IMR-90 (cell line): ENCODE results near the gene GRM8. TPM values are rescaled to one million over a fixed set of nuclear protein-coding genes. Genes with fewer than 3 reads are reported as not detected.

Experiments used
- ATAC-seq: fragments of 200-7000 bp; cut with Tn5 transposase; 2 replicates; pipeline ENCODE4 v1.9.1; 2020; ENCODE audit warnings: low read depth, mild to moderate bottlenecking, moderate library complexity
- BruUV-seq: library from RNA; stranded (reverse); fragments of 400-500 nt; replicated peaks from 2 replicates; lab custom pipeline; 2021; lab: Mats Ljungman, UMichigan
- CTCF ChIA-PET: fragments of 300-600 bp; formaldehyde crosslinking; extraction: SDS; loops from one replicate; lab custom pipeline; 2021; ENCODE audit warnings: antibody characterized with exemption; lab: Yijun Ruan, JAX
- POLR2A ChIA-PET: fragments of 300-600 bp; sonication (Branson Sonifier 250); formaldehyde crosslinking; loops from one replicate; lab custom pipeline; 2022; ENCODE audit warnings: antibody characterized with exemption; ENCODE audit not compliant: unreplicated experiment; lab: Charles Lee
- DNase-seq: peaks from one replicate; pipeline ENCODE4 v3.0.0; 2013
- H2AFZ ChIP-seq: replicated peaks from 2 replicates; pipeline ENCODE3; 2013; ENCODE audit warnings: low read length, mild to moderate bottlenecking; ENCODE audit not compliant: poor library complexity
- H2AK5ac ChIP-seq: 2 replicates; pipeline ENCODE4 v1.6.1; 2013; ENCODE audit warnings: low read depth, low read length, inconsistent platforms
- H2AK9ac ChIP-seq: replicated peaks from 2 replicates; pipeline ENCODE3; 2013; ENCODE audit warnings: mild to moderate bottlenecking, low read depth, low read length, moderate library complexity; ENCODE audit not compliant: poor library complexity
- H2BK120ac ChIP-seq: 2 replicates; pipeline ENCODE4 v1.6.1; 2013; ENCODE audit warnings: low read depth, low read length, inconsistent platforms
- H2BK15ac ChIP-seq: 3 replicates; pipeline ENCODE4 v1.6.1; 2013; ENCODE audit warnings: low read depth, low read length, inconsistent platforms
- H2BK20ac ChIP-seq: 2 replicates; pipeline ENCODE4 v1.6.1; 2013; ENCODE audit warnings: low read depth, mild to moderate bottlenecking, inconsistent platforms, low read length, moderate library complexity
- H2BK5ac ChIP-seq: 2 replicates; pipeline ENCODE4 v1.6.1; 2013; ENCODE audit warnings: mild to moderate bottlenecking, low read depth, low read length, inconsistent platforms; ENCODE audit not compliant: poor library complexity, severe bottlenecking
- H3K14ac ChIP-seq: replicated peaks from 2 replicates; pipeline ENCODE4 v1.6.1; 2013; ENCODE audit warnings: low read depth, low read length, inconsistent platforms
- H3K18ac ChIP-seq: 2 replicates; pipeline ENCODE4 v1.6.1; 2013; ENCODE audit warnings: low read depth, low read length, control low read depth
- H3K23ac ChIP-seq: 2 replicates; pipeline ENCODE4 v1.6.1; 2013; ENCODE audit warnings: low read depth, low read length, inconsistent platforms
- H3K27ac ChIP-seq: 2 replicates; pipeline ENCODE4 v1.5.1; 2013; ENCODE audit warnings: mild to moderate bottlenecking, control low read depth, low read length; ENCODE audit not compliant: insufficient read depth
- H3K27me3 ChIP-seq: 2 replicates; pipeline ENCODE4 v1.6.1; 2013; ENCODE audit warnings: low read length; ENCODE audit not compliant: control insufficient read depth, insufficient read depth
- H3K36me3 ChIP-seq: 2 replicates; pipeline ENCODE4 v1.6.1; 2013; ENCODE audit warnings: low read length, mixed read lengths; ENCODE audit not compliant: control insufficient read depth, insufficient read depth
- H3K4ac ChIP-seq: 2 replicates; pipeline ENCODE4 v1.6.1; 2013; ENCODE audit warnings: low read depth, low read length, inconsistent platforms
- H3K4me1 ChIP-seq: 2 replicates; pipeline ENCODE4 v1.6.1; 2013; ENCODE audit warnings: low read length, mixed read lengths; ENCODE audit not compliant: control insufficient read depth, insufficient read depth
- H3K4me2 ChIP-seq: 2 replicates; pipeline ENCODE4 v1.6.1; 2013; ENCODE audit warnings: low read depth, mild to moderate bottlenecking, control low read depth, low read length, moderate library complexity
- H3K4me3 ChIP-seq: 2 replicates; pipeline ENCODE4 v1.5.1; 2013; ENCODE audit warnings: low read depth, mild to moderate bottlenecking, control low read depth, low read length, moderate library complexity; ENCODE audit not compliant: insufficient read depth
- H3K56ac ChIP-seq: 2 replicates; pipeline ENCODE4 v1.6.1; 2013; ENCODE audit warnings: low read length, inconsistent platforms; ENCODE audit not compliant: insufficient read depth; ENCODE audit errors: extremely low read depth
- H3K79me1 ChIP-seq, 2 experiments: 2 replicates each; pipeline ENCODE4 v1.6.1; 2013; ENCODE audit warnings: low read length in 2 of 2, inconsistent platforms in 1 of 2, low read depth in 1 of 2
- H3K9ac ChIP-seq: 2 replicates; pipeline ENCODE4 v1.6.1; 2013; ENCODE audit warnings: low read depth, low read length, control low read depth
- H3K9me1 ChIP-seq: 2 replicates; pipeline ENCODE4 v1.6.1; 2013; ENCODE audit warnings: low read length, inconsistent platforms; ENCODE audit not compliant: insufficient read depth
- H3K9me3 ChIP-seq: 2 replicates; pipeline ENCODE4 v1.6.1; 2013; ENCODE audit warnings: low read length; ENCODE audit not compliant: control insufficient read depth, insufficient read depth
- H4K20me1 ChIP-seq: 2 replicates; pipeline ENCODE4 v1.6.1; 2013; ENCODE audit warnings: low read length, inconsistent platforms; ENCODE audit not compliant: insufficient read depth
- H4K5ac ChIP-seq: 2 replicates; pipeline ENCODE4 v1.6.1; 2013; ENCODE audit warnings: mild to moderate bottlenecking, low read depth, low read length, control low read depth
- H4K8ac ChIP-seq, 2 experiments: 2 replicates each; pipeline ENCODE4 v1.6.1; 2013; ENCODE audit warnings: low read depth in 2 of 2, low read length in 2 of 2, control low read depth in 1 of 2, inconsistent platforms in 1 of 2
- H4K91ac ChIP-seq: 2 replicates; pipeline ENCODE4 v1.6.1; 2013; ENCODE audit warnings: low read depth, low read length, inconsistent platforms; ENCODE audit not compliant: insufficient read depth
- CHD1 ChIP-seq: IDR thresholded peaks from 2 replicates; pipeline ENCODE4 v1.6.1; 2012; ENCODE audit warnings: low read depth, low read length, improper control_type of control experiment
- MAFK ChIP-seq: IDR thresholded peaks from 2 replicates; pipeline ENCODE4 v1.6.1; 2012; ENCODE audit warnings: low read depth, low read length, improper control_type of control experiment
- MXI1 ChIP-seq: IDR thresholded peaks from 2 replicates; pipeline ENCODE4 v1.6.1; 2012; ENCODE audit warnings: low read depth, mild to moderate bottlenecking, low read length, moderate library complexity, borderline replicate concordance
- POLR2A ChIP-seq: IDR thresholded peaks from 2 replicates; pipeline ENCODE4 v1.6.1; 2012; ENCODE audit warnings: mild to moderate bottlenecking, low read depth, low read length
- RCOR1 ChIP-seq: IDR thresholded peaks from 2 replicates; pipeline ENCODE4 v1.6.1; 2012; ENCODE audit warnings: mild to moderate bottlenecking, low read length, improper control_type of control experiment; ENCODE audit not compliant: insufficient replicate concordance
- WGBS, 2 experiments: methylation state at CpG; one replicate each; pipeline versions ENCODE4 v1.1.5 to v1.1.7; 2013; ENCODE audit warnings: missing lambda C conversion rate in 2 of 2; ENCODE audit not compliant: insufficient read length in 1 of 2; ENCODE audit errors: extremely low coverage in 2 of 2; 5-methylcytosine and 5-hydroxymethylcytosine counted together
- dilution Hi-C: fragments of 300-500 bp; cut with HindIII; formaldehyde crosslinking; loops from one replicate; pipeline ENCODE4 v1.14.3; 2018; ENCODE audit warnings: low sequenced_read_pairs; ENCODE audit not compliant: unreplicated experiment
- in situ Hi-C: fragments of 300-500 bp; cut with MboI; formaldehyde crosslinking; loops from 3 replicates; pipeline ENCODE4 v1.14.3; 2019; ENCODE audit warnings: low sequenced_read_pairs, inconsistent platforms, mixed read lengths
- intact Hi-C: fragments of 100-400 bp; cut with micrococcal nuclease; formaldehyde crosslinking; loops from 2 replicates; pipeline ENCODE4 v1.10.0; 2022
- polyA plus RNA-seq, 3 experiments: library from polyadenylated mRNA; depleted of rRNA; stranded (reverse); fragments of >200 nt; gene quantifications; 2 replicates each; pipeline ENCODE4 v1.2.3, GENCODE V29; 2012; ENCODE audit warnings: low replicate concordance in 1 of 3
- total RNA-seq: library from RNA; depleted of rRNA; stranded (reverse); fragments of >200 nt; gene quantifications from 2 replicates; pipeline ENCODE4 v1.2.3, GENCODE V29; 2012
- TF ChIP-seq, protein P1 (sequence below): conservative IDR thresholded peaks from 2 replicates; pipeline ENCODE4 v1.5.1; 2012; ENCODE audit warnings: mild to moderate bottlenecking, low read depth, low read length, improper control_type of control experiment

GRM8 gene
- total and polyA plus RNA-seq, 2 of the 4 experiments (the other 2 are of a cell fraction): not detected

DNA sequence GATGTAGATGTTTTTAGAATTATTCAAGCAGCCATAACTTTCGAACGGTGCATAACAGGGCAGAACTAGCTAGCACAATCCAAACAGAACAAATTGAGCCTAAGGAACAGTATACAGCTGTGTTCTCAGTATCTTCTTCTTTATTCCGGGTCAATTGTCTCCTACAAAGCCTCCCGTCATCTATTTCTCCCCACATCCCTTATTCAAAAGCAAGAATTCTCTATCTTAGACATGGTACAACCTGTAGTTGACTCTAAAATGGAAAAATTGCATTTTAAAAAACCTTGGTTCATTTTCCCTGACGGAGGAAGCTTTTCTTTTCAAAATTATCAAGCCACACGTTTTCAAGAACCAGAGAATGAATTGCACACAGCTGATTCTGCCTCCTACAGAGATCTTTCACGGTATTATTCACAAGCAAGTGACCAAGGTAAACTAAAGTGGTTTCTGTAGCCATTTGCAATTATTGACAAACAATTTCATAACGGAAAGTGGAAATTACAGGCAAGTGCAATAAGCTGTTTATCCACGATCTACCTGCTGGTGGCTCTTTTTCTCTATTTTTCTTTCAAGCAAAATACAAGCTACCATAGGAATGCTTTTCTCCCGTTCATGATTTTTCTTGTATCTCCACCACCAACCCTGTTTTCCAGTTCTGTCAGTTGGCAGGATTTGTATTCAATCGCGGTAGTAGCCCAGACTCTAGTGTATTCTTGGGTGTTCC, 2.3 kb downstream of the GRM8 start:
- TF ChIP-seq MAFK: no peak
- TF ChIP-seq RCOR1: no peak
- no peak for TF ChIP-seq MXI1
- no peak for TF ChIP-seq CHD1
- TF ChIP-seq, protein P1, sequence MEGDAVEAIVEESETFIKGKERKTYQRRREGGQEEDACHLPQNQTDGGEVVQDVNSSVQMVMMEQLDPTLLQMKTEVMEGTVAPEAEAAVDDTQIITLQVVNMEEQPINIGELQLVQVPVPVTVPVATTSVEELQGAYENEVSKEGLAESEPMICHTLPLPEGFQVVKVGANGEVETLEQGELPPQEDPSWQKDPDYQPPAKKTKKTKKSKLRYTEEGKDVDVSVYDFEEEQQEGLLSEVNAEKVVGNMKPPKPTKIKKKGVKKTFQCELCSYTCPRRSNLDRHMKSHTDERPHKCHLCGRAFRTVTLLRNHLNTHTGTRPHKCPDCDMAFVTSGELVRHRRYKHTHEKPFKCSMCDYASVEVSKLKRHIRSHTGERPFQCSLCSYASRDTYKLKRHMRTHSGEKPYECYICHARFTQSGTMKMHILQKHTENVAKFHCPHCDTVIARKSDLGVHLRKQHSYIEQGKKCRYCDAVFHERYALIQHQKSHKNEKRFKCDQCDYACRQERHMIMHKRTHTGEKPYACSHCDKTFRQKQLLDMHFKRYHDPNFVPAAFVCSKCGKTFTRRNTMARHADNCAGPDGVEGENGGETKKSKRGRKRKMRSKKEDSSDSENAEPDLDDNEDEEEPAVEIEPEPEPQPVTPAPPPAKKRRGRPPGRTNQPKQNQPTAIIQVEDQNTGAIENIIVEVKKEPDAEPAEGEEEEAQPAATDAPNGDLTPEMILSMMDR: no peak
- TF ChIP-seq POLR2A: no peak
- POLR2A ChIA-PET: no interaction called here
- H3K9ac ChIP-seq: no peak overlapping the region
- no peaks in the 10 kb centered on the region for H4K20me1 ChIP-seq
- H4K91ac ChIP-seq: no peak overlapping the region
- H2BK20ac ChIP-seq: no peak overlapping the region
- dilution Hi-C loops (no loop called here), in situ Hi-C loops (no loop called here), intact Hi-C loops (no loop called here)
- WGBS, 2 experiments: 0% methylated on average over 2 of the region's 12 CpGs; no CpG with 5 or more reads in 1 of the 2 experiments
- no peaks in the 10 kb centered on the region for H3K36me3 ChIP-seq
- CTCF ChIA-PET: interaction anchor here (0.7 kb wide), 1 partner anchor 820 kb away, joined by 3 read pairs; no protein-coding TSS in a partner anchor
- H2BK5ac ChIP-seq: no peak overlapping the region
- no peak overlapping the region for H2AFZ ChIP-seq
- no peak overlapping the region for H2AK5ac ChIP-seq
- no peaks in the 10 kb centered on the region for H3K9me1 ChIP-seq
- no peak overlapping the region for H2BK120ac ChIP-seq
- no peak overlapping the region for H3K14ac ChIP-seq
- ATAC-seq (no peak), DNase-seq (no peak)
- H2BK15ac ChIP-seq: no peak overlapping the region
- no peak overlapping the region for H4K8ac ChIP-seq
- H3K4me2 ChIP-seq: no peak overlapping the region
- BruUV-seq: no TSS peak
- peaks cover 42% of the 10 kb centered on the region for H3K27me3 ChIP-seq
- H4K5ac ChIP-seq: no peak overlapping the region
- H3K9me3 ChIP-seq: no peaks in the 10 kb centered on the region
- no peak overlapping the region for H3K56ac ChIP-seq
- no peak overlapping the region for H3K18ac ChIP-seq
- peaks cover 6% of the 10 kb centered on the region; the same call in 1 of the 2 replicates for H3K4me1 ChIP-seq
- H3K27ac ChIP-seq: no peak overlapping the region
- H2AK9ac ChIP-seq: no peak overlapping the region
- H3K23ac ChIP-seq: no peak overlapping the region
- H3K79me1 ChIP-seq: no peaks in the 10 kb centered on the region
- no peak overlapping the region for H3K4me3 ChIP-seq
- H3K4ac ChIP-seq: no peak overlapping the region
